Left lung (tissue), 10 donors: ENCODE results near the gene RPS6KB2. TPM values are rescaled to one million over a fixed set of nuclear protein-coding genes. Genes with fewer than 3 reads are reported as not detected.

Experiments
- ATAC-seq: fragments of 200-7000 bp; cut with Tn5 transposase; one replicate; pipeline ENCODE4 v1.9.1; 2020; ENCODE audit warnings: moderate library complexity
- DNase-seq, 4 donors: peaks; one replicate each; pipeline ENCODE4 v3.0.0-alpha.2; 2013 to 2020
- H3K27ac ChIP-seq, 2 donors: fragments of 200-600 bp; sonication (generic) in 1 of 2; one replicate each; pipeline versions ENCODE4 v1.5.0 to v1.8.0; 2020 to 2021
- H3K27me3 ChIP-seq, 2 donors: fragments of 200-600 bp; sonication (generic) in 1 of 2; one replicate each; pipeline versions ENCODE4 v1.5.0 to v1.8.0; 2020 to 2021
- H3K36me3 ChIP-seq, 2 donors: fragments of 200-600 bp; sonication (generic) in 1 of 2; one replicate each; pipeline versions ENCODE4 v1.5.0 to v1.8.0; 2020 to 2021
- H3K4me1 ChIP-seq, 2 donors: fragments of 200-600 bp; one replicate each; pipeline ENCODE4 v1.8.0; 2021
- H3K4me3 ChIP-seq, 2 donors: fragments of 200-600 bp; sonication (generic) in 1 of 2; one replicate each; pipeline versions ENCODE4 v1.5.0 to v1.8.0; 2020 to 2021; ENCODE audit warnings: mild to moderate bottlenecking in 1 of 2
- H3K9me3 ChIP-seq, 2 donors: fragments of 200-600 bp; sonication (generic) in 1 of 2; one replicate each; pipeline versions ENCODE4 v1.5.0 to v1.8.0; 2020 to 2021
- intact Hi-C, 2 donors: fragments of 100-400 bp; cut with DNase I; formaldehyde crosslinking; loops; one replicate each; pipeline versions ENCODE4 v1.11.2 to v1.14.2; 2022
- polyA plus RNA-seq, 6 donors: library from polyadenylated mRNA; unstranded; fragments of 120-200 nt; gene quantifications; one replicate each; pipeline ENCODE4 v1.2.1, GENCODE V29; 2013; ENCODE audit not compliant: insufficient read length in 6 of 6
- total RNA-seq, 2 donors: library from RNA; stranded (reverse); fragmentation: NEBNext Ultra II Directional; extraction: Animal tissue kit (Norgen Biotek cat#: 25700); gene quantifications; one replicate each; pipeline ENCODE4 v1.2.1, GENCODE V29; 2021
- TF ChIP-seq, protein P1 (sequence below), 2 donors: fragments of 200-600 bp; sonication (generic) in 1 of 2; IDR thresholded peaks; one replicate each; pipeline versions ENCODE4 v1.5.0 to v1.8.0; 2021; ENCODE audit warnings: antibody characterized with exemption in 2 of 2
- donor health status: DM: no; HTN: yes; CAD: no.
- donor health status: DM: no; HTN: no; CAD: no.

The RPS6KB2 gene
- total and polyA plus RNA-seq, 8 donors: 37.7 to 47.0 (median 42.0) TPM

DNA sequence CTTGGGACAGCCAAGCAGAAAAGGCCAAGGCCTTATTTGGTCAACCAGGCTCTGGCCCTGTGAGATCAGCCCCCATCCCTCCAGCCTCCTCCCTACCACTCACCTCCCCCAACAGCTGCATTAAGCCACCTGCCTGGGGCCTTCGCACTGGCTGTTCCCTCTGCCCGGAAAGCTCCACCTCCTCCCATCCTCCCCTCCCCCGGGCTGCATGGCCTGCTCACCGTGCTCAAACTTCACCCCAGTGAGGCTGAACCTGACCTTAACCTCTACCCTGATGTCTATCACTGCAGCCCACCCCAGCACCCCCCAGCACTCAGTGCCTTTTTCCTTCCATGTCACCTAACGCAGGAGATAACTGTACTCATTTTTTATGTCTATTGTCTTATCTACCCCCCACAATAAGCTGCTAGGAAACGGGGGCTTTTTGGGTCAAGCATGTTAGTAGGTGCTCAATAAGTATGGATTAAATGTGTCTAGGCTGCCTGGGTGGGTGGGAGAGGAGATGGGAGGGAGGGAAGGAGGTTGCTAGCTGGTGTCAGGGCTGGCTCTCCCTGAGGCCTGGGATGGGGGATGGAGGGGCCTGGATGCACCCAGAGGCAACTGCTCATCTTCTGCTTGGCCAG lies 8.3 kb downstream of the RPS6KB2 start:
- no peaks in the 10 kb centered on the region for H3K27me3 ChIP-seq
- peak overlapping the region in 1 of 2 donors; percentile 45 for H3K27ac ChIP-seq
- intact Hi-C loops: no loop called here
- H3K4me1 ChIP-seq: peaks cover 0 to 58% of the 10 kb centered on the region in 2 donors
- H3K4me3 ChIP-seq: peak overlapping the region in 1 of 2 donors; percentile 34
- peaks cover 0 to 95% of the 10 kb centered on the region in 2 donors for H3K36me3 ChIP-seq
- H3K9me3 ChIP-seq: no peaks in the 10 kb centered on the region
- ATAC-seq (no peak), DNase-seq (peak in 1 of 4 donors; percentile 72)
- TF ChIP-seq, protein P1, sequence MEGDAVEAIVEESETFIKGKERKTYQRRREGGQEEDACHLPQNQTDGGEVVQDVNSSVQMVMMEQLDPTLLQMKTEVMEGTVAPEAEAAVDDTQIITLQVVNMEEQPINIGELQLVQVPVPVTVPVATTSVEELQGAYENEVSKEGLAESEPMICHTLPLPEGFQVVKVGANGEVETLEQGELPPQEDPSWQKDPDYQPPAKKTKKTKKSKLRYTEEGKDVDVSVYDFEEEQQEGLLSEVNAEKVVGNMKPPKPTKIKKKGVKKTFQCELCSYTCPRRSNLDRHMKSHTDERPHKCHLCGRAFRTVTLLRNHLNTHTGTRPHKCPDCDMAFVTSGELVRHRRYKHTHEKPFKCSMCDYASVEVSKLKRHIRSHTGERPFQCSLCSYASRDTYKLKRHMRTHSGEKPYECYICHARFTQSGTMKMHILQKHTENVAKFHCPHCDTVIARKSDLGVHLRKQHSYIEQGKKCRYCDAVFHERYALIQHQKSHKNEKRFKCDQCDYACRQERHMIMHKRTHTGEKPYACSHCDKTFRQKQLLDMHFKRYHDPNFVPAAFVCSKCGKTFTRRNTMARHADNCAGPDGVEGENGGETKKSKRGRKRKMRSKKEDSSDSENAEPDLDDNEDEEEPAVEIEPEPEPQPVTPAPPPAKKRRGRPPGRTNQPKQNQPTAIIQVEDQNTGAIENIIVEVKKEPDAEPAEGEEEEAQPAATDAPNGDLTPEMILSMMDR (IDR thresholded peaks at IDR 0.05): no peak

DNA sequence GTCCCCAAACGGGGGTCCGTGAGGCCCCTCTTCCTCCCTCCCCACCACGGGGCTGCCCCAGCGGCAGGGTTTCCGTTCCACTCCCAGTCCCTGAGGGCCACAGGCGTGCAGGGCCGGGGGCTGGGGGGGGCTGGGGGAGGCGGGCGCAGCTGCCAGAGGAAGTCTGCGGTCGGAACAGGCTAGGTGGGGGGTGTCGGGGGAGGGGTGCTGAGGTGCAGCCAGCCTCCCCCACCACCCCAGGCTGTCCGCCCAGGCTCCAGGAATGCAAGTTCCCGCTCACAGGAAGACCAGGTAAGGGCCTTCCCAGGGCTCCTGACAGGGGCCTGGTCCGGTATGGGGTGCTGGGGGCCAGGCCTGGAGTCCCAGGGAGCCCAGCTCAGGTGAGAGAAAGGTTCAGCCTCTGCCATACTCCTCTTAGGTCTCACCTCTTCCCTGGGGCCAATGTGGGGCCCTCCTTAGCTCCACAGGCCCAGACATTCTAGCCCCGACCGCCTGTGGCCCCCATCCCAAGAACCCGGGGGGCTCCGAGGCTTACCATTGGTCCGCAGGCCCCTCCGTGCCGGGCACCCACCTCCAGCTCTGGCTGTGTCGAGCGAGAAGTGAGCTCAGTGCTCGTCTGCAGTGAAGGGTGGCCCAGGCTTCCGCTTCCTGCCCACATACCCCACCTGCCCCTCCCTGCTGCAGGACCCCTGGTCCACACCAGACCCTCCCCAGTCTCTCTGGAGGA lies 9.0 kb downstream of the RPS6KB2 start, which contains the start of gene PTPRCAP:
PTPRCAP (minus strand) TSS at position 601 of the 727 bp plus-strand sequence; CDS start at position 538, 63 bp downstream.
- Histone ChIP-seq H3K9me3 (no peaks in the 10 kb centered on the region), H3K27ac (peak within 1 kb of the TSS in 1 of 2 donors; percentile 45), H3K4me1 (peaks cover under 1 to 64% of the 10 kb centered on the region in 2 donors), H3K4me3 (peak within 1 kb of the TSS in 1 of 2 donors; percentile 34), H3K27me3 (no peaks in the 10 kb centered on the region), H3K36me3 (peaks cover 0 to 95% of the 10 kb centered on the region in 2 donors)
- peak; percentile 7 for ATAC-seq
- intact Hi-C loops: no loop called here
- peak in 1 of 4 donors; percentile 72 for DNase-seq
- TF ChIP-seq, protein P1 (IDR thresholded peaks at IDR 0.05): no peak

DNA sequence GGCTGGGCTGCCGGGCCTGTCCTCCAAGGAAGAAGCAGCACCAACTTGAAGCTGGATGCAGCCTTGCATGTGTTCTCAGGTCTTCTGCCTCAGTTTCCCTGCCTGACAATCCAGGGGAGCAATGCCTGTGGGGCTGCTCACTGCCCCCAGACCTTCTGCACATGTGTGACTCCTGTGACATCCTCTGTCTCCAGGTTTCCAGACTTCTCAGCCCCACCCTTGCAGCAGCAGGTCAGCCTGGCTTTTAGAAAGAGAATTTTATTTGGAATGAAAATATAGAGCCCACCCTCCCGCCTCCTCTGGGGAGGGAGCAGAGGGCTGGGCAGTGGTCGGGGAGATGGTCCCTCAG lies 9.5 kb downstream of the RPS6KB2 start:
- Histone ChIP-seq H3K4me3 (peak overlapping the region in 1 of 2 donors; percentile 34), H3K27me3 (no peaks in the 10 kb centered on the region), H3K36me3 (peaks cover 0 to 90% of the 10 kb centered on the region in 2 donors), H3K9me3 (no peaks in the 10 kb centered on the region), H3K4me1 (peaks cover 6 to 70% of the 10 kb centered on the region in 2 donors), H3K27ac (peak overlapping the region in 1 of 2 donors; percentile 45)
- intact Hi-C loops: no loop called here
- ATAC-seq (no peak), DNase-seq (no peak)
- TF ChIP-seq, protein P1 (IDR thresholded peaks at IDR 0.05): no peak

DNA sequence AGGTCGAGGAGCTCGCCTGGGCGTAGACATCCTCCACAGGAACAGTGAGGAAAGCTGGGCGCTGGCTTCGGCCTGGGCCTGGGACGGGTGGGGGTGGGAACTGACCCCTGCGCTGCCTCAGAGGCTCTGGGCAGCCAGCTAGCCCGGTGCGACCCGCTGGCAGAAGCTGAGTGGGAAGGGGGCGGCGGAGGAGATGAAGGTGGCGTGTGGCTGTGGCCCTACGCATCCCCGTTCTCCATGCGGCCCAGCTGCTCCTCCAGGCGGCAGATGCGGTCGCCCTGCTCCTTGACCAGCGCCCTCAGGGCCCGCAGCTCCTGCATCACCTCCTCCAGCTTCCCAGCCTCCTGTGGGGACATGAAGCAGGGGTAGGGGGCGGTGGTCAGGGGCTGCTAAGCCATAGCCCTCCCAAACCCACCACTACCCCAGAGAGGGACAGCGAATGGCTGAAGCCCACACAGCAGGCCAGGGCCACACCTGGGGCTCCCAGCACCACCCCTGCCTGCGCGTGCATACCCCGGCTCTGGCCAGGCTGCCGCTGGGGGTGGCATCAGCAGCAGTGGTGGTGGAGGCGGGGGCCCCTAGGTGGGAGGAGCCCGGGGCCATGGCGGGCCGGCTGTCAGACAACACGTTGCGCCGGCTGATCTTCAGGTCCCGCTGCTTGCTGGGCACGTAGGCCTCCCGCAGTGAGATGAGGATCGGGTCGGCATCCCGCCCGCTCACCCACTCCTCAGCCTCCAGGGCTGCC lies 10.0 kb downstream of the RPS6KB2 start:
- DNase-seq: peak in 1 of 4 donors; percentile 81
- Histone ChIP-seq H3K27ac (peak overlapping the region in 1 of 2 donors; percentile 45), H3K27me3 (no peaks in the 10 kb centered on the region), H3K9me3 (no peaks in the 10 kb centered on the region), H3K36me3 (peaks cover 0 to 85% of the 10 kb centered on the region in 2 donors), H3K4me1 (peaks cover 6 to 73% of the 10 kb centered on the region in 2 donors), H3K4me3 (peak overlapping the region in 1 of 2 donors; percentile 34)
- intact Hi-C loops: no loop called here
- TF ChIP-seq, protein P1 (IDR thresholded peaks at IDR 0.05): no peak
- ATAC-seq: no peak
